MCF 10A (cell line): ENCODE data around the gene OMA1. TPM values are rescaled to one million over a fixed set of nuclear protein-coding genes. Genes with fewer than 3 reads are reported as not detected.
"Not testable (repeated sequence)": the region's sequence is repeated elsewhere in the genome, so short reads cannot be mapped to it uniquely, and the experiment has no call there.

Source experiments
- BruUV-seq: library from RNA; stranded (reverse); fragments of 400-500 nt; replicated peaks from 2 replicates; lab custom pipeline; 2021; lab: Mats Ljungman, UMichigan
- CTCF ChIA-PET: fragments of 300-600 bp; sonication (Branson Sonifier 250); formaldehyde crosslinking; extraction: SDS; loops from one replicate; lab custom pipeline; 2021; ENCODE audit warnings: antibody characterized with exemption, inconsistent platforms; lab: Yijun Ruan, JAX
- POLR2A ChIA-PET: fragments of 300-600, 350-650 bp; sonication (Branson Sonifier 250); formaldehyde crosslinking; extraction: SDS; loops from one replicate; lab custom pipeline; 2020; ENCODE audit warnings: antibody characterized with exemption, inconsistent platforms; lab: Yijun Ruan, JAX
- DNase-seq: peaks from one replicate; pipeline ENCODE4 v3.0.0-alpha.2; 2018; ENCODE audit not compliant: unreplicated experiment
- H3K27ac Mint-ChIP-seq: one replicate; pipeline ENCODE4 v1.8.0; 2022; ENCODE audit warnings: mild to moderate bottlenecking, low read depth, mixed read lengths; ENCODE audit not compliant: unreplicated experiment
- H3K27me3 Mint-ChIP-seq: one replicate; pipeline ENCODE4 v1.8.0; 2022; ENCODE audit warnings: mixed read lengths; ENCODE audit not compliant: insufficient read depth, unreplicated experiment
- H3K36me3 Mint-ChIP-seq: one replicate; pipeline ENCODE4 v1.8.0; 2022; ENCODE audit warnings: mild to moderate bottlenecking, moderate library complexity, mixed read lengths; ENCODE audit not compliant: insufficient read depth, unreplicated experiment
- H3K4me1 Mint-ChIP-seq: one replicate; pipeline ENCODE4 v1.8.0; 2022; ENCODE audit warnings: mixed read lengths; ENCODE audit not compliant: insufficient read depth, unreplicated experiment
- H3K4me3 Mint-ChIP-seq: one replicate; pipeline ENCODE4 v1.8.0; 2022; ENCODE audit warnings: mild to moderate bottlenecking, moderate library complexity, mixed read lengths; ENCODE audit not compliant: unreplicated experiment
- H3K9me3 Mint-ChIP-seq: one replicate; pipeline ENCODE4 v1.8.0; 2022; ENCODE audit warnings: mixed read lengths; ENCODE audit not compliant: unreplicated experiment
- CTCF ChIP-seq: fragments of 200-600 bp; IDR thresholded peaks from one replicate; pipeline ENCODE4 v1.8.0; 2022; ENCODE audit warnings: antibody characterized with exemption, mild to moderate bottlenecking; ENCODE audit not compliant: unreplicated experiment
- intact Hi-C: fragments of 100-400 bp; cut with micrococcal nuclease; formaldehyde crosslinking; loops from 2 replicates; pipeline ENCODE4 v1.14.1; 2022
- total RNA-seq: library from RNA; stranded (reverse); gene quantifications from 2 replicates; pipeline ENCODE4 v1.2.3, GENCODE V29; 2022

OMA1 gene
- total RNA-seq, 1 experiment from 2014 or later: 15.7 TPM

GRCh38 chr1:58545591-58546519 lies 671 bp downstream of the OMA1 start:
- H3K27ac Mint-ChIP-seq: peak overlapping the region; percentile 95
- H3K27me3 Mint-ChIP-seq: no peaks in the 10 kb centered on the region
- DNase-seq: peak; percentile 60
- intact Hi-C loops: loop anchor here (1.0 to 2.0 kb wide), 6 partner anchors 29 to 1713 kb away; no protein-coding TSS in a partner anchor
- CTCF ChIA-PET: interaction anchor here (0.6 to 5.7 kb wide), 18 partner anchors 9 to 164 kb away, joined by 3 to 58 read pairs (median 4); no protein-coding TSS in a partner anchor
- TF ChIP-seq CTCF: no peak
- H3K36me3 Mint-ChIP-seq: peaks cover 7% of the 10 kb centered on the region
- POLR2A ChIA-PET: interaction anchor here (0.5 to 5.5 kb wide), 25 partner anchors 10 to 1166 kb away, joined by 3 to 151 read pairs (median 6); partner anchors contain the start of gene TACSTD2
- no TSS peak for BruUV-seq
- no peaks in the 10 kb centered on the region for H3K9me3 Mint-ChIP-seq
- H3K4me1 Mint-ChIP-seq: peaks cover 20% of the 10 kb centered on the region
- H3K4me3 Mint-ChIP-seq: peak overlapping the region; percentile 92

GRCh38 chr1:58543260-58543659 lies 3.3 kb downstream of the OMA1 start:
- ChIA-PET CTCF (interaction anchor here (0.8 to 2.6 kb wide), 4 partner anchors 12 to 110 kb away, joined by 3 to 14 read pairs (median 4); no protein-coding TSS in a partner anchor), POLR2A (interaction anchor here (0.8 to 2.1 kb wide), 4 partner anchors 16 to 42 kb away, joined by 4 to 12 read pairs (median 9); no protein-coding TSS in a partner anchor)
- no TSS peak for BruUV-seq
- Mint-ChIP-seq H3K27me3 (no peaks in the 10 kb centered on the region), H3K4me3 (no peak overlapping the region), H3K4me1 (peaks cover 20% of the 10 kb centered on the region), H3K27ac (no peak overlapping the region), H3K36me3 (peaks cover 7% of the 10 kb centered on the region), H3K9me3 (no peaks in the 10 kb centered on the region)
- no peak for TF ChIP-seq CTCF
- no peak for DNase-seq
- intact Hi-C loops: no loop called here

- Mint-ChIP-seq H3K4me1 (no peaks in the 10 kb centered on the region), H3K36me3 (no peaks in the 10 kb centered on the region), H3K9me3 (no peaks in the 10 kb centered on the region), H3K27me3 (no peaks in the 10 kb centered on the region), H3K4me3 (no peak overlapping the region), H3K27ac (no peak overlapping the region)
- intact Hi-C loops: no loop called here
- no peak for TF ChIP-seq CTCF
- CTCF ChIA-PET: interaction anchor here (0.7 to 1.5 kb wide), 3 partner anchors 16 to 1706 kb away, joined by 3 to 4 read pairs (median 3); no protein-coding TSS in a partner anchor
- POLR2A ChIA-PET: no interaction called here
- DNase-seq: no peak
- no TSS peak for BruUV-seq
These were observed 7.0 kb downstream of the OMA1 start for GRCh38 chr1:58539553-58539952.

- no TSS peak for BruUV-seq
- Mint-ChIP-seq H3K36me3 (no peaks in the 10 kb centered on the region), H3K4me3 (no peak overlapping the region), H3K9me3 (no peaks in the 10 kb centered on the region), H3K27ac (no peak overlapping the region), H3K4me1 (no peaks in the 10 kb centered on the region), H3K27me3 (no peaks in the 10 kb centered on the region)
- intact Hi-C loops: no loop called here
- no peak for DNase-seq
- ChIA-PET CTCF (interaction anchor here (0.7 to 1.5 kb wide), 4 partner anchors 11 to 1707 kb away, joined by 3 to 4 read pairs (median 3); no protein-coding TSS in a partner anchor), POLR2A (interaction anchor here (0.6 kb wide), 1 partner anchor 12 kb away, joined by 3 read pairs; no protein-coding TSS in a partner anchor)
- TF ChIP-seq CTCF: no peak
These were observed 7.7 kb downstream of the OMA1 start for GRCh38 chr1:58538821-58539220.

GRCh38 chr1:58531842-58532241 lies 14.7 kb downstream of the OMA1 start:
- BruUV-seq, H3K36me3 Mint-ChIP-seq, H3K4me3 Mint-ChIP-seq, H3K27me3 Mint-ChIP-seq, intact Hi-C loops, H3K27ac Mint-ChIP-seq, DNase-seq, H3K9me3 Mint-ChIP-seq: not testable (repeated sequence)
- CTCF ChIA-PET: interaction anchor here (0.6 to 1.9 kb wide), 3 partner anchors 11 to 150 kb away, joined by 3 to 8 read pairs (median 3); no protein-coding TSS in a partner anchor
- POLR2A ChIA-PET: interaction anchor here (1.1 kb wide), 1 partner anchor 53 kb away, joined by 4 read pairs; no protein-coding TSS in a partner anchor
- H3K4me1 Mint-ChIP-seq: peaks cover 12% of the 10 kb centered on the region
